Renal pelvis (tissue), 12 donors: ENCODE results near the gene HECTD1. TPM values are rescaled to one million over a fixed set of nuclear protein-coding genes. Genes with fewer than 3 reads are reported as not detected.
"Not testable (repeated sequence)": the region's sequence is repeated elsewhere in the genome, so short reads cannot be mapped to it uniquely, and the experiment has no call there.

Experiments used
- DNase-seq: peaks from one replicate; pipeline ENCODE4 v3.0.0-alpha.2; 2013
- long read RNA-seq, 16 experiments: transcript quantifications; one replicate each; lab custom pipeline, GENCODE V29; 2026
- polyA plus RNA-seq, 3 donors: library from polyadenylated mRNA; unstranded; fragments of 120-200 nt; gene quantifications; one replicate each; pipeline ENCODE4 v1.2.1, GENCODE V29; 2013; ENCODE audit not compliant: insufficient read length in 3 of 3

Gene HECTD1
- 100 to 1,000 TPM; 156 to 185 (median 169) TPM for polyA plus RNA-seq
- long read RNA-seq, donor 1, full-length matches to known transcripts = 4 of 4 reads
- long read RNA-seq, donor 1, partial matches to known transcripts = 0 of 4 reads
- long read RNA-seq, donor 1, other reads (novel, unspliced or antisense) = 0 of 4 reads
- long read RNA-seq, donor 2, partial matches to known transcripts = 11 of 15 reads
- long read RNA-seq, donor 2, other reads (novel, unspliced or antisense) = 0 of 15 reads
- long read RNA-seq, donor 3, partial matches to known transcripts = 6 of 12 reads
- long read RNA-seq, donor 3, other reads (novel, unspliced or antisense) = 0 of 12 reads
- long read RNA-seq, donor 4, partial matches to known transcripts = 0 of 2 reads
- long read RNA-seq, donor 4, other reads (novel, unspliced or antisense) = 0 of 2 reads
- long read RNA-seq, donor 5, full-length matches to known transcripts = 3 of 3 reads
- long read RNA-seq, donor 5, partial matches to known transcripts = 0 of 3 reads
- long read RNA-seq, donor 5, other reads (novel, unspliced or antisense) = 0 of 3 reads
- long read RNA-seq, donor 6, full-length matches to known transcripts = 5 of 5 reads
- long read RNA-seq, donor 6, partial matches to known transcripts = 0 of 5 reads
- long read RNA-seq, donor 6, other reads (novel, unspliced or antisense) = 0 of 5 reads
- long read RNA-seq, donor 7, partial matches to known transcripts = 7 of 8 reads
- long read RNA-seq, donor 7, other reads (novel, unspliced or antisense) = 0 of 8 reads
- long read RNA-seq, donor 8, partial matches to known transcripts = 0 of 1 reads
- long read RNA-seq, donor 8, other reads (novel, unspliced or antisense) = 0 of 1 reads
- long read RNA-seq, donor 9, partial matches to known transcripts = 0 of 3 reads
- long read RNA-seq, donor 9, other reads (novel, unspliced or antisense) = 0 of 3 reads
- long read RNA-seq, donor 10, partial matches to known transcripts = 0 of 5 reads
- long read RNA-seq, donor 10, other reads (novel, unspliced or antisense) = 0 of 5 reads
- long read RNA-seq, donor 11, partial matches to known transcripts = 5 of 6 reads
- long read RNA-seq, donor 11, other reads (novel, unspliced or antisense) = 0 of 6 reads
- long read RNA-seq, donor 12, partial matches to known transcripts = 11 of 16 reads
- long read RNA-seq, donor 12, other reads (novel, unspliced or antisense) = 0 of 16 reads
- long read RNA-seq, donor 13, partial matches to known transcripts = 0 of 4 reads
- long read RNA-seq, donor 13, other reads (novel, unspliced or antisense) = 0 of 4 reads
- long read RNA-seq, donor 14 = 0 reads
- long read RNA-seq, donor 15 = 0 reads
- long read RNA-seq, donor 16, full-length matches to known transcripts = 11 of 18 reads
- long read RNA-seq, donor 16, partial matches to known transcripts = 7 of 18 reads
- long read RNA-seq, donor 16, other reads (novel, unspliced or antisense) = 0 of 18 reads

GRCh38 chr14:31207755-31208545 is at the start of gene HECTD1:
Gene HECTD1, minus strand, starts transcription at chr14:31207793. Its CDS starts 1,857 bp downstream, at chr14:31205936.
- peak; percentile 93 for DNase-seq

- DNase-seq = no peak
Observed at GRCh38 chr14:31257244-31257553, 49.6 kb upstream of the HECTD1 start.

GRCh38 chr14:31256534-31257243 is 49.1 kb upstream of the HECTD1 start:
- no peak for DNase-seq

DNA sequence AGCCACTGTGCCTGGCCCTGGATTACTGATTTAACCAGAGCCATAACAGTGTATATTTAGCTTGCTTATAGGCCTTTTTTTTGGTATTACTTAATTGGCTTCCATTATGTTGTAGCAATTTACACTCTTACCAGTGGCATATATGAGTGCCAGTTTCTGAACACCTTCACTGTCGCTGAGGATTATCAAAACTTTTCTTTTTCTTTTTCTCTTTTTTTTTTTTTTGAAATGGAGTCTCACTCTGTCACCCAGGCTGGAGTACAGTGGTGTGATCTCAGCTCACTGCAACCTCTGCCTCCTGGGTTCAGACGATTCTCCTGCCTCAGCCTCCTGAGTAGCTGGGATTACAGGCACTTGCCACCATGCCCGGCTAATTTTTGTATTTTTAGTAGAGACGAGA is 48.3 kb upstream of the HECTD1 start:
- DNase-seq = not testable (repeated sequence)

DNA sequence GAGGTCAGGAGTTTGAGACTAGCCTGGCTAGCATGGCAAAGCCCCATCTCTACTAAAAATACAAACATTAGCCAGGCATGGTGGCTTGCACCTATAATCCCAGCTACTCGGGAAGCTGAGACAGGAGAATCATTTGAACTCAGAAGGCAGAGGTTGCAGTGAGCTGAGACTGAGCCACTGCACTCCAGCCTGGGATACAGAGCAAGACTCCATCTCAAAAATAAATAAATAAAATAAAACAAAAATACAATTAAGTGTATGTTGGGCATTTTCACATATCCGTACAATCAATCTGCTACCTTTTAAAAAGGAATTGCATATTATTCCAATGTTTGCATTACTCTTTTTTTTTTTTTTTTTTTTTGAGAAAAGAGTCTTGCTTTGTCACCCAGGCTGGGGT is 47.7 kb upstream of the HECTD1 start:
- DNase-seq = no peak

DNA sequence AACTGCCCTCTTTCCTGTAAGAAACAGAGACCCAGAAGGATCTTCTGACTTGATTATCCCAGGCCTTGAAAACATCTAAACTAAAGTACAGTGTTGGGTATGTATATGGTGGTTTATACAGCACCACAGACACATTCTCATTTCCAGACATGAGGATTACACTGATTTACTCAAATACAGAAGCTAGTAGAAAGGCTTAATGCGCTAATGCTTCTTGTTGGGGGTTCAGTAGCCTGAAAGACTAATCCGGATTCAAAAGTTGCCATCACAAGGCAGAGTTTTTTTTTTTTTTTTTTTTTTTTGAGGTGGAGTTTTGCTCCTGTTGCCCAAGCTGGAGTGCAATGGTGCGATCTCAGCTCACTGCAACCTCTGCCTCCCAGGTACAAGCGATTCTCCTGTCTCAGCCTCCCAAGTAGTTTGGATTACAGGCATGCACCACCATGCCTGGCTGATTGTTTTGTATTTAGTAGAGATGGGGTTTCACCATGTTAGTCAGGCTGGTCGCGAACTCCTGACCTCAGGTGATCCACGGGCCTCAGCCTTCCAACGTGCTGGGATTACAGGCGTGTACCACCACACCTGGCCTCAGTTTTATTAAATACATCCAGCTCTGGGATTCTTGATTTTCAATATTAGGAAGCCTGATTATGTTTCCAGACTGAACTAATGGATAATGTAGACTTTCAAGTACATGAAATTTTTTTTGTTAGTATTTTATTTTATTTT is 46.3 kb upstream of the HECTD1 start:
- DNase-seq = no peak

DNA sequence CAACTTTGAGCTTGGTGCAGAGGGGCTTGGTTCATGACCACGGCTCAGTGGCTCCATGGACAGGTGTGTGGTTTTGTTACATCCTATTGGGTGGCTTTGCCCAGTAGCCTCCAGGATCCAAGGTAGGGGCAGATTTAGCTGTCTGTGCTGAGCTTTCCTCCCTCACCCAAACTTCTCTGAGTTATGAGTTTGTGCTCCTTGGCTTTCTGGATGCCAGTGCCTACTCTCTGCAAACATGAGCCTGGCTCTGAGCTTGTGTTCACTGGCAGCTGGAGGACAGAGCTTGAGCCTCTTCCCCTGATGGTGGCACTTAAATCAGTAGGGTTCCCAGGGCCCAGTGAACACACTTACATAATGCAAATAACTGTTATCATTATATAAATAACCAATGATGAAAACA is 45.3 kb upstream of the HECTD1 start:
- no peak for DNase-seq

DNA sequence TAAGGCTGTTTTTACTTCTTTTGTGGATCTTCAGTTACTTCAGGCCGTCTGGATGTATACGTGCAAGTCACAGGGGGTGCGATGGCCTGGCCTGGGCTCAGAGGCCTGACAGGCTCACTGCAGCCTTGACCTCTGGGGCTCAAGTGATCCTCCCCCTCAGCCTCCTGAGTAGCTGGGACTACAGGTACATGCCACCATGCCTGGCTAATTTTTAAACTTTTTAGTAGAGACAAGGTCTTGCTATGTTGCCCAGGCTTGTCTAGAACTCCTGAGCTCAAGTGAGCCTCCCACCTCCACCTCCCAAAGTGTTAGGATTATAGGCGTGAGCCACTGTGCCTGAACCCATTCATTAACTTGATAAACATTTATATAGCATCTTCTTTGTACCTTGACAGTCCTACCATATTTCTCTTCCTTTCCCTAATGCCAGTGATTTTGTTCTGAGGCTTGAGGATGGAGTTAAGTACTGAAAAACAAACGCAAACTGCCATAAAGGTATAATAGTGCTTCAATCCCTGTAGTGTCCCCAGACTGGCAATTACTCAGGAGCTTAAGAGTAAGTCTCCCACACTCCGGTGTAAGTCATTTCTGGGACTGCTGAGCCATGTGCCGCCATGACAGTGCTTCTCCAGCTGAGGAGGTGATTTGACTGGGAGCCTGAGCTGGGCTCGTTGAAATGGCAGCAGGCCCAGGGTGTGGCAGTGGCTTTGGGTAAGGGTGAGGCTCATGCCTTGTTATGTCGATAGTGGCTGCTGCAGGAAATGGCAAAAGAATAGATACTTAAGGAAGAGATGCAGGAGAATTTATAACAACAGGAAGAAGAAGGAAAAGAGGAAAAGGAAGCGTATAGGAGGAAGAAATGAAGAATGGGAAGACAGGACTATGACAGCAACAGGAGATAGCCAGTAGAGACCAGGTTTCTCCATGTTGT is 43.7 kb upstream of the HECTD1 start:
- DNase-seq = no peak

- DNase-seq = no peak
Observed at GRCh38 chr14:31244626-31245025, 37.0 kb upstream of the HECTD1 start.

GRCh38 chr14:31243860-31244259 is 36.3 kb upstream of the HECTD1 start:
- DNase-seq = no peak

DNA sequence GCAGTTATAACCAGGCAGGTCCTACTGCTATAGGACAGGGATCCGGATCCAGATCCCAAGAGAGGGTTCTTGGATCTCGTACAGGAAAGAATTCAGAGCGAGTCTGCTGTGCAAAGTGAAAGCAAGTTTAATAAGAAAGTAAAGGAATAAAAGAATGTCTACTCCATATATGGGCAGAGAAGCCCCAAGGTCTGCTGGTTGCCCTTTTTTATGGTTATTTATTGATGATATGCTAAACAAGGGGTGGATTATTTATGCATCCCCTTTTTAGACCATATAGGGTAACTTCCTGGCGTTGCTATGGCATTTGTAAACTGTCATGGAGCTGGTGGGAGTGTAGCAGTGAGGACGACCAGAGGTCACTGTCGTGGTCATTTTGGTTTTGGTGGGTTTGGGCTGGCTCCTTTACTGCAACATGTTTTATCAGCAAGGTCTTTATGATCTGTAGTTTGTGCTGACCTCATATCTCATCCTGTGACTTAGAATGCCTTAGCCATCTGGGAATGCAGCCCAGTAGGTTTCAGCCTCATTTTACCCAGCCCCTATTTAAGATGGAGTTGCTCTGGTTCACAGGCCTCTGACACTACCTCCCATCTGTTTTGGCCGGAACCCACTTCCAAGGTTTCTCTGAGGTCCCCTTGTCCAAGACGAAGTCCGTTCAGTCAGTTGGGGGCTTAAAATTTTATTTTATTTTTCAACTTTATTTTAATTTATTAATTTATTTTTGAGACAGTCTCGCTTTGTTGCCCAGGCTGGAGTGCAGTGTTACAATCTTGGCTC is 34.8 kb upstream of the HECTD1 start:
- not testable (repeated sequence) for DNase-seq

- no peak for DNase-seq
Observed at GRCh38 chr14:31241450-31242114, 34.0 kb upstream of the HECTD1 start.

GRCh38 chr14:31239741-31240140 is 32.1 kb upstream of the HECTD1 start:
- no peak for DNase-seq

DNA sequence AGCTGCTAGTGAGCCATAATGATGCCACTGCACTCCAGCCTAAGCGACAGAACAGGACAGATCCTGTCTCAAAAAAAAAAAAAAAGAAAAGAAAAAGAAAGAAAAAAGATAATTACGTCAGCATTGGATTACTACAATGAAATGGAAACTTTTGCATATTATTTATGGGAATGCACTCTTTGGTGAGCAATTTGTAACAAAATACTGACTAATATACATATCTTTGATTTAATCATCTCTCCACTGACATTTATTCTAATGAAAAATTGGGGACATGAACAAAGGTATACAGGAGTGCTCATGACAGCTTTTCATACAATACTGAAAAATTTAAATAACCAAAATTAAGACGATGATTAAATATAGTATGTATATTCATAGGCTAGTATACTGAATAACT is 27.9 kb upstream of the HECTD1 start:
- DNase-seq = no peak

DNA sequence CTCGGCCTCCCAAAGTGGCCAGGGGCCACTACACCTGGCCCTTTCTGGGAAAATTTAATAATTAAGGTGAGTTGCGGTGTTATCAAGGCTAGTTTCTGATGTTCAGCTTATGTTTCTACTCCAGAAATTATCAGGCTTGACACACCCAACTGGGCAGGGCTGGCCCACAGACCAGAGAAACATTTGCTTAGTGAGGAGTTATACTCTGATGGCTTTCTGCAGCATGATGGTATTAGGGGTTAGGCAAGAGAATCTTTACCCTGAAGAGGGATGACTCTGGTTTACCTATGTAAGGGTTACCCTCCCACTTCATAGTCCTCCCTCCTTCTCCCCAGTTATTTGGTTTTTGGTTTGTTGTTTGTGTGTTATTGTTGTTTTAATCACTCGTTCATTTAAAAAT is 24.5 kb upstream of the HECTD1 start:
- DNase-seq = no peak

DNA sequence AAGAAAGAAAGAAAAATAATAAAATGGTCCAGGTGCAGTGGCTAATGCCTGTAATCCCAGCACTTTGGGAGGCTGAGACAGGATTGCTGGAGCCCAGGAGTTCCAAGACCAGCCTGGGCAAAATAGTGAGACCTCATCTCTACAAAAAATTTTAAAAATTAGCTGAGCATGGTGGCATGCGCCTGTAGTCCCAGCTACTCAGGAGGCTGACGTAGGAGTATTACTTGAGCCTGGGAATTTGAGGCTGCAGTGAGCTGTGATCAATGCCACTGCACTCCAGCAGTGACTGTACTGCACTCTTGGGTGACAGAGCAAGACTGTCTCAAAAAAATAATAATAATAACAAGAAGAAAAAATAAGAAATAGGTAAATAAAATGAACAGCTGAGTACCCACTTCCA is 23.7 kb upstream of the HECTD1 start:
- DNase-seq = not testable (repeated sequence)

DNA sequence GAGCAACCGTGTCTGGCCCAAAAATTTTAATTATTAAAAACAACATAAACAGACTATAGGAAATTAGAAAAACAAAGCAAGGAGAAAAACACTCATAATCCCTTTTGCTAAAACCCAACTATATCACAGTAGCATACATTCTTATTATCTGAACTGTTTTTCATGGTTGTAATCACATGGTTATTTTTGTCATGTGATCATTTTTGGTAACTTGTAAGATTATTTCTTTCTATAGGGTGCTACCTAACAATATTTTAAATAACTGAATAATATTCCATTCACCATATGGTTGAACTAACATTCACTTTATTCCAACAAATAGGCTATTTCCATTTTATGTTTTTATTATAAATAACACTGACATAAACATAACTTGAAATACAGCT is 23.0 kb upstream of the HECTD1 start:
- no peak for DNase-seq
